OCI-LY3 (cell line): ENCODE measurements around the gene NFIB.

Experiments
- H2AFZ ChIP-seq: fragments of 200-600, 300-600 bp; shearing (Covaris generic); 2 replicates; pipeline ENCODE4 v1.6.0; 2014; ENCODE audit warnings: antibody characterized with exemption, low read depth, low read length
- H3K27ac ChIP-seq: fragments of 200-600, 300-600 bp; sonication (generic); 2 replicates; pipeline ENCODE4 v1.5.1; 2014; ENCODE audit warnings: mild to moderate bottlenecking, low read length, moderate library complexity, mixed read lengths
- H3K27me3 ChIP-seq: fragments of 200-600, 300-600 bp; sonication (generic); 2 replicates; pipeline ENCODE4 v1.6.1; 2014; ENCODE audit warnings: low read depth, low read length, mixed read lengths
- H3K36me3 ChIP-seq: fragments of 200-600, 300-600 bp; sonication (generic); replicated peaks from 2 replicates; pipeline ENCODE3; 2014; ENCODE audit warnings: low read depth, low read length, mixed read lengths
- H3K4me1 ChIP-seq: fragments of 300-600, 200-600 bp; sonication (generic); 2 replicates; pipeline ENCODE4 v1.6.1; 2014; ENCODE audit warnings: low read length, mixed read lengths
- H3K4me2 ChIP-seq: fragments of 200-600, 300-600 bp; sonication (generic); 2 replicates; pipeline ENCODE4 v1.6.1; 2014; ENCODE audit warnings: low read length, mixed read lengths
- H3K4me3 ChIP-seq: fragments of 300-600, 200-600 bp; sonication (generic); 2 replicates; pipeline ENCODE4 v1.5.1; 2014; ENCODE audit warnings: antibody characterized with exemption, mild to moderate bottlenecking, low read length, moderate library complexity
- H3K79me2 ChIP-seq: fragments of 300-600, 200-600 bp; shearing (Covaris generic); 2 replicates; pipeline ENCODE4 v1.6.1; 2014; ENCODE audit warnings: mild to moderate bottlenecking, low read length, mixed read lengths
- H3K9ac ChIP-seq: fragments of 300-600, 200-600 bp; shearing (Covaris generic); 2 replicates; pipeline ENCODE4 v1.6.0; 2014; ENCODE audit warnings: mild to moderate bottlenecking, low read length, moderate library complexity
- H3K9me3 ChIP-seq: fragments of 200-600, 300-600 bp; shearing (Covaris generic); 2 replicates; pipeline ENCODE4 v1.6.1; 2014; ENCODE audit warnings: low read length, mixed read lengths; ENCODE audit not compliant: insufficient read depth
- H4K20me1 ChIP-seq: fragments of 200-600, 300-600 bp; sonication (generic); 2 replicates; pipeline ENCODE4 v1.6.1; 2016; ENCODE audit warnings: low read length, mixed read lengths; ENCODE audit not compliant: insufficient read depth
- CTCF ChIP-seq: fragments of 200-600, 300-600 bp; sonication (generic); IDR thresholded peaks from 2 replicates; pipeline ENCODE4 v1.5.1; 2014; ENCODE audit warnings: antibody characterized with exemption, low read length, low read depth
- EZH2phosphoT487 ChIP-seq: fragments of 200-600 bp; shearing (Covaris generic); IDR thresholded peaks from 2 replicates; pipeline ENCODE4 v1.6.1; 2018; ENCODE audit warnings: antibody characterized with exemption, mixed run types, low read depth

The NFIB gene

GRCh38 chr9:14086495-14086894 is 227.4 kb downstream of the NFIB start:
- no peak overlapping the region for H3K9ac ChIP-seq
- no peaks in the 10 kb centered on the region for H3K27me3 ChIP-seq
- H3K4me1 ChIP-seq = peaks cover 6% of the 10 kb centered on the region; the same call in 1 of the 2 replicates
- H3K4me3 ChIP-seq = no peak overlapping the region
- no peaks in the 10 kb centered on the region for H3K9me3 ChIP-seq
- H3K36me3 ChIP-seq = no peaks in the 10 kb centered on the region
- H4K20me1 ChIP-seq = no peaks in the 10 kb centered on the region
- H3K79me2 ChIP-seq = no peaks in the 10 kb centered on the region
- H3K4me2 ChIP-seq = no peak overlapping the region
- no peak overlapping the region for H3K27ac ChIP-seq
- TF ChIP-seq CTCF (no peak), EZH2phosphoT487 (no peak)
- H2AFZ ChIP-seq = no peak overlapping the region

DNA sequence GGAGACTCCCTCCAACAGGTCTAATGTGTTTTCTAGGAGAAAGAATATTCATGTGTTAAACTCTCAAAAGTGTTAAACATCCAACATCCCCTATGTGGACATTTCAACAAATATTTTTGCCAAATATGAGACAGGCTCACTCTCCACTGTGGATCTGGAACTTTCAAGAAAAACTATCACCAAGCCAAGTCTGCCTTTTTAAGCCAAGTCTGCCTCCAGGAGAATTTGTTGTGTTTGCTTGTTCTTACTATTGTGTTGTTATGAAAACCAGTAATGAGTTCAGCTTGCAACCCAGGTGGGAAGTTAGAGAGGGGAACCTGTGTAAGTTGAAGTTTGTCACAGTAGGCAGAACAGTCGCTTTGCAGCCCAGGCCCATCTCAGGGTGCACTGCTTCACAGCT is 228.1 kb downstream of the NFIB start:
- H3K4me3 ChIP-seq = no peak overlapping the region
- no peak overlapping the region for H3K9ac ChIP-seq
- H3K27ac ChIP-seq = no peak overlapping the region
- no peaks in the 10 kb centered on the region for H3K9me3 ChIP-seq
- peaks cover 6% of the 10 kb centered on the region; the same call in 1 of the 2 replicates for H3K4me1 ChIP-seq
- H3K79me2 ChIP-seq = no peaks in the 10 kb centered on the region
- H3K27me3 ChIP-seq = no peaks in the 10 kb centered on the region
- H3K4me2 ChIP-seq = no peak overlapping the region
- no peaks in the 10 kb centered on the region for H4K20me1 ChIP-seq
- no peaks in the 10 kb centered on the region for H3K36me3 ChIP-seq
- TF ChIP-seq CTCF (no peak), EZH2phosphoT487 (no peak)
- no peak overlapping the region for H2AFZ ChIP-seq

- Histone ChIP-seq H3K27ac (no peak overlapping the region), H3K9me3 (no peaks in the 10 kb centered on the region), H3K36me3 (no peaks in the 10 kb centered on the region), H3K4me3 (no peak overlapping the region), H3K79me2 (no peaks in the 10 kb centered on the region), H3K9ac (no peak overlapping the region), H3K4me2 (no peak overlapping the region), H3K4me1 (peaks cover 6% of the 10 kb centered on the region; the same call in 1 of the 2 replicates), H4K20me1 (no peaks in the 10 kb centered on the region), H3K27me3 (no peaks in the 10 kb centered on the region), H2AFZ (no peak overlapping the region)
- TF ChIP-seq CTCF (no peak), EZH2phosphoT487 (no peak)
Observed at GRCh38 chr9:14084867-14085266, 229.1 kb downstream of the NFIB start.

- no peaks in the 10 kb centered on the region for H3K79me2 ChIP-seq
- H3K27ac ChIP-seq = no peak overlapping the region
- H3K27me3 ChIP-seq = no peaks in the 10 kb centered on the region
- no peak for TF ChIP-seq CTCF
- no peak for TF ChIP-seq EZH2phosphoT487
- H3K4me1 ChIP-seq = no peaks in the 10 kb centered on the region
- H3K4me2 ChIP-seq = no peak overlapping the region
- H4K20me1 ChIP-seq = no peaks in the 10 kb centered on the region
- no peak overlapping the region for H3K9ac ChIP-seq
- no peak overlapping the region for H2AFZ ChIP-seq
- H3K36me3 ChIP-seq = no peaks in the 10 kb centered on the region
- no peak overlapping the region for H3K4me3 ChIP-seq
- H3K9me3 ChIP-seq = no peaks in the 10 kb centered on the region
Observed at GRCh38 chr9:14083366-14083765, 230.6 kb downstream of the NFIB start.
